HG02759 (cell line): Measurements from ENCODE around the gene PTCHD4.

Experiments
- ATAC-seq: cut with Tn5 transposase; IDR thresholded peaks from one replicate; pipeline ENCODE4 v1.9.1; 2021; ENCODE audit warnings: mild to moderate bottlenecking, moderate library complexity; ENCODE audit not compliant: unreplicated experiment

Gene PTCHD4

GRCh38 chr6:48100588-48100895, 10.5 kb downstream of the PTCHD4 start:
- no peak for ATAC-seq

GRCh38 chr6:48099713-48100587, 11.0 kb downstream of the PTCHD4 start:
- no peak for ATAC-seq

GRCh38 chr6:48098923-48099322, 12.1 kb downstream of the PTCHD4 start:
- no peak for ATAC-seq

GRCh38 chr6:48092550-48093217, 18.3 kb downstream of the PTCHD4 start:
- no peak for ATAC-seq

- no peak for ATAC-seq
Measured at GRCh38 chr6:48090546-48090945, 20.5 kb downstream of the PTCHD4 start.

- ATAC-seq: no peak
Measured at GRCh38 chr6:48087448-48087847, 23.5 kb downstream of the PTCHD4 start.

GRCh38 chr6:48086187-48086586, 24.8 kb downstream of the PTCHD4 start:
- no peak for ATAC-seq

- no peak for ATAC-seq
Measured at GRCh38 chr6:48085131-48085741, 25.8 kb downstream of the PTCHD4 start.

GRCh38 chr6:48084201-48084600, 26.8 kb downstream of the PTCHD4 start:
- no peak for ATAC-seq

GRCh38 chr6:48080227-48081009, 30.6 kb downstream of the PTCHD4 start:
- ATAC-seq: no peak

- no peak for ATAC-seq
Measured at GRCh38 chr6:48078120-48078519, 32.9 kb downstream of the PTCHD4 start.

- ATAC-seq: no peak
Measured at GRCh38 chr6:48075181-48075580, 35.8 kb downstream of the PTCHD4 start.

- ATAC-seq: no peak
Measured at GRCh38 chr6:48073976-48074767, 36.8 kb downstream of the PTCHD4 start.

GRCh38 chr6:48071833-48072232, 39.2 kb downstream of the PTCHD4 start:
- ATAC-seq: no peak

GRCh38 chr6:48069280-48069679, 41.7 kb downstream of the PTCHD4 start:
- ATAC-seq: no peak

GRCh38 chr6:48068278-48069251, 42.4 kb downstream of the PTCHD4 start:
- no peak for ATAC-seq

- ATAC-seq: no peak
Measured at GRCh38 chr6:48067886-48068277, 43.1 kb downstream of the PTCHD4 start.

GRCh38 chr6:48067148-48067712, 43.8 kb downstream of the PTCHD4 start:
- no peak for ATAC-seq
